HepG2 (cell line): ENCODE results near the gene MT1F. TPM values are rescaled to one million over a fixed set of nuclear protein-coding genes. Genes with fewer than 3 reads are reported as not detected.

Source experiments
- SMAD9 ChIP-seq: sonication (generic); formaldehyde crosslinking; IDR thresholded peaks from 2 replicates; pipeline ENCODE4 v1.5.1; 2020; ENCODE audit warnings: mild to moderate bottlenecking, missing genetic modification reagents
- SMYD3 ChIP-seq: sonication (generic); formaldehyde crosslinking; IDR thresholded peaks from 2 replicates; pipeline ENCODE4 v1.8.1; 2023; ENCODE audit warnings: mild to moderate bottlenecking, missing genetic modification reagents
- TRIM24 ChIP-seq: sonication (generic); formaldehyde crosslinking; IDR thresholded peaks from 2 replicates; pipeline ENCODE4 v1.8.0; 2022; ENCODE audit warnings: mild to moderate bottlenecking, missing genetic modification reagents
- ZNF232 ChIP-seq: sonication (generic); formaldehyde crosslinking; IDR thresholded peaks from 2 replicates; pipeline ENCODE4 v1.4.0; 2020; ENCODE audit warnings: missing genetic modification reagents, borderline replicate concordance
- ZNF275 ChIP-seq: sonication (generic); formaldehyde crosslinking; IDR thresholded peaks from 2 replicates; pipeline ENCODE4 v1.8.0; 2022; ENCODE audit warnings: missing genetic modification reagents, mild to moderate bottlenecking, inconsistent platforms, borderline replicate concordance
- ZNF317 ChIP-seq: sonication (generic); formaldehyde crosslinking; IDR thresholded peaks from 2 replicates; pipeline ENCODE4 v1.5.0; 2020; ENCODE audit warnings: mild to moderate bottlenecking, missing genetic modification reagents
- ZXDC ChIP-seq: sonication (generic); formaldehyde crosslinking; IDR thresholded peaks from 2 replicates; pipeline ENCODE4 v1.5.0; 2020; ENCODE audit warnings: mild to moderate bottlenecking, missing genetic modification reagents
- polyA plus RNA-seq, 8 experiments: library from polyadenylated mRNA; depleted of rRNA in 3 of 8; stranded (reverse) in 7 of 8; unstranded in 1 of 8; fragments of >200 nt; fragmentation: Illumina TruSeq in 4 of 8; extraction: Trizol in 4 of 8; gene quantifications; 2 replicates each; pipeline versions ENCODE4 v1.2.1 to v1.2.3, GENCODE V29; 2011 to 2016; ENCODE audit warnings: low read depth in 4 of 8, missing spikeins in 1 of 8, mixed read lengths in 1 of 8; ENCODE audit not compliant: insufficient read depth in 1 of 8
- total RNA-seq, 5 experiments: library from RNA; depleted of rRNA; stranded (reverse); fragments of >200 nt; fragmentation: Illumina TruSeq; extraction: Trizol; gene quantifications; 2 replicates each; pipeline ENCODE4 v1.2.3, GENCODE V29; 2016; ENCODE audit warnings: low read depth in 1 of 5
- TF ChIP-seq, protein P1 (sequence below): sonication (generic); formaldehyde crosslinking; IDR thresholded peaks from 2 replicates; pipeline ENCODE4 v1.4.0; 2020; ENCODE audit warnings: missing genetic modification reagents, low read depth, mild to moderate bottlenecking, borderline replicate concordance
- TF ChIP-seq, protein P2 (sequence below): sonication (generic); formaldehyde crosslinking; IDR thresholded peaks from 2 replicates; pipeline ENCODE4 v1.4.0; 2020; ENCODE audit warnings: missing genetic modification reagents; ENCODE audit errors: not compliant biosample characterization

The MT1F gene
- total and polyA plus RNA-seq, 2 of the 13 experiments (the other 11 are each of a cell fraction or from before 2014, with no cell fraction given): 1.9 to 169 TPM

- TF ChIP-seq SMYD3 (CRISPR knock-in tag) (0 out of 2 replicates have a peak, but pooled peaks have one; percentile 12), TRIM24 (0 out of 2 replicates have a peak, but pooled peaks have one; percentile 12), ZNF232 (peak; percentile 52; the same call in 1 of the 2 replicates), ZNF275 (CRISPR knock-in tag) (0 out of 2 replicates have a peak, but pooled peaks have one; percentile 6), ZXDC (CRISPR knock-in tag) (0 out of 2 replicates have a peak, but pooled peaks have one; percentile 27), ZNF317 (CRISPR knock-in tag) (0 out of 2 replicates have a peak, but pooled peaks have one; percentile 8), SMAD9 (no peak)
- TF ChIP-seq, protein P1, sequence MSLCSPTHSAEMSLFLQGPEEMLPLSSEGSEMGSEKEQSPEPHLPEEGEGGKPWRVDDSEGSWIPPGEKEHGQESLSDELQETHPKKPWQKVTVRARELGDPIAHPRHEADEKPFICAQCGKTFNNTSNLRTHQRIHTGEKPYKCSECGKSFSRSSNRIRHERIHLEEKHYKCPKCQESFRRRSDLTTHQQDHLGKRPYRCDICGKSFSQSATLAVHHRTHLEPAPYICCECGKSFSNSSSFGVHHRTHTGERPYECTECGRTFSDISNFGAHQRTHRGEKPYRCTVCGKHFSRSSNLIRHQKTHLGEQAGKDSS (CRISPR knock-in tag): peak; percentile 33; the same call in 1 of the 2 replicates
- TF ChIP-seq, protein P2, sequence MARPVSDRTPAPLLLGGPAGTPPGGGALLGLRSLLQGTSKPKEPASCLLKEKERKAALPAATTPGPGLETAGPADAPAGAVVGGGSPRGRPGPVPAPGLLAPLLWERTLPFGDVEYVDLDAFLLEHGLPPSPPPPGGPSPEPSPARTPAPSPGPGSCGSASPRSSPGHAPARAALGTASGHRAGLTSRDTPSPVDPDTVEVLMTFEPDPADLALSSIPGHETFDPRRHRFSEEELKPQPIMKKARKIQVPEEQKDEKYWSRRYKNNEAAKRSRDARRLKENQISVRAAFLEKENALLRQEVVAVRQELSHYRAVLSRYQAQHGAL: peak; percentile 14
These were observed 48.8 kb upstream of the MT1F start (continued) for GRCh38 chr16:56608876-56609462.
